Tibial nerve (tissue), 3 donors: ENCODE results near the gene WDR49.

Experiments
- EP300 ChIP-seq, 2 donors: sonication (generic); formaldehyde crosslinking; IDR thresholded peaks; one replicate each; pipeline ENCODE4 v1.6.1; 2017; ENCODE audit warnings: antibody characterized with exemption in 2 of 2, mild to moderate bottlenecking in 1 of 2
- POLR2A ChIP-seq, 2 donors: fragments of 450-650 bp; IDR thresholded peaks; one replicate each; pipeline ENCODE4 v1.6.1; 2017; ENCODE audit warnings: antibody characterized with exemption in 2 of 2, mild to moderate bottlenecking in 2 of 2, moderate library complexity in 2 of 2

DNA sequence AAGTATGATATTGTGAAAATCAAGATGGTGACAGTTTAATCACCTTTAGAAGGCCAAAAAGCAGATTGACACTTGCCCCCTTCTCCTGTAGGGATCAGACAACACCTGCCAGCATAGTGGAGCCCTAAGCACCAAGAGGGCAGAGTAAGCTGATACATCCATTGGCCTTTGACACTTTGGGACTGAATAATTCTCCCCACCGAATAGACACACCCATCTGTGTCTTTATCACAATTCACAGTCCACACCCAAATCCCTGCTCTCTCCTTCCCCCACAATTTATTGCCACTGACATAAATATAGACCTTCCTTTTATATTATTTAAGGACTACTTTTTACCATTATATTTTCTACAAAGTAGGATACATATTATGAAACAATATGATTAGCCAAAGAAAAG is 3.1 kb upstream of the WDR49 start:
- TF ChIP-seq EP300 (IDR thresholded peaks at IDR 0.05) (no peak), POLR2A (IDR thresholded peaks at IDR 0.05) (no peak)
